HL-60 (cell line): ENCODE results near the gene ADAMTS2.

Experiments used
- GABPA ChIP-seq: IDR thresholded peaks from 2 replicates; pipeline ENCODE4 v1.6.1; 2012; ENCODE audit warnings: low read depth
- TF ChIP-seq, protein P1 (sequence below): IDR thresholded peaks from one replicate; pipeline ENCODE4 v1.5.1; 2011; ENCODE audit warnings: low read length, control low read depth, inconsistent platforms; ENCODE audit not compliant: insufficient read depth

DNA sequence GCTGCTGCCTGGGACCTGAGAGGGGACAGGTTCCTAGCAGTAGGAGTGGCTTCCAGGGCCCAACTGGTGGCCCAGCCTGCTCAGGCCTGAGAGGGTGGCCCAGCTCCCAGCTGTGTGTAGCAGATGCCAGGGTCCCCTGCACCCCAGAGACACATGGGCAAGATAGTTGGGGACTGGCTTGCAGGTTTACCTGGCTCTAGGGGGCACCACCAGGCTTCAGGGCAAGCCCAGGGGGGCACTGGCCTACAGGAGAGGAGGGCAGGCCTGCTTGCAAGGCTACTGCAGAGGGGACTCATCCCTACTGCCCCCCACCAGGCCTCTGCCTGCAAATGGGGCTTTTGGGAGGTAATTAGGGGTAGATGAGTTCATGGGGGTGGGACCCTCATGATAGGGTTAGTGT is 161.8 kb downstream of the ADAMTS2 start:
- TF ChIP-seq, protein P1, sequence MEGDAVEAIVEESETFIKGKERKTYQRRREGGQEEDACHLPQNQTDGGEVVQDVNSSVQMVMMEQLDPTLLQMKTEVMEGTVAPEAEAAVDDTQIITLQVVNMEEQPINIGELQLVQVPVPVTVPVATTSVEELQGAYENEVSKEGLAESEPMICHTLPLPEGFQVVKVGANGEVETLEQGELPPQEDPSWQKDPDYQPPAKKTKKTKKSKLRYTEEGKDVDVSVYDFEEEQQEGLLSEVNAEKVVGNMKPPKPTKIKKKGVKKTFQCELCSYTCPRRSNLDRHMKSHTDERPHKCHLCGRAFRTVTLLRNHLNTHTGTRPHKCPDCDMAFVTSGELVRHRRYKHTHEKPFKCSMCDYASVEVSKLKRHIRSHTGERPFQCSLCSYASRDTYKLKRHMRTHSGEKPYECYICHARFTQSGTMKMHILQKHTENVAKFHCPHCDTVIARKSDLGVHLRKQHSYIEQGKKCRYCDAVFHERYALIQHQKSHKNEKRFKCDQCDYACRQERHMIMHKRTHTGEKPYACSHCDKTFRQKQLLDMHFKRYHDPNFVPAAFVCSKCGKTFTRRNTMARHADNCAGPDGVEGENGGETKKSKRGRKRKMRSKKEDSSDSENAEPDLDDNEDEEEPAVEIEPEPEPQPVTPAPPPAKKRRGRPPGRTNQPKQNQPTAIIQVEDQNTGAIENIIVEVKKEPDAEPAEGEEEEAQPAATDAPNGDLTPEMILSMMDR: no peak
- TF ChIP-seq GABPA: no peak
